PFSK-1 (cell line): ENCODE results near the gene IQGAP2.

Experiments
- POLR2AphosphoS5 ChIP-seq: IDR thresholded peaks from 2 replicates; pipeline ENCODE4 v1.6.1; 2012; ENCODE audit warnings: low read depth, mild to moderate bottlenecking, control low read depth, low read length, moderate library complexity
- REST ChIP-seq, 2 experiments: IDR thresholded peaks; 2 replicates each; pipeline versions ENCODE4 v1.6.1 to v1.8.0; 2011 to 2012; ENCODE audit warnings: low read depth in 2 of 2, low read length in 2 of 2, control low read depth in 1 of 2, inconsistent platforms in 1 of 2, mild to moderate bottlenecking in 1 of 2, moderate library complexity in 1 of 2; ENCODE audit not compliant: insufficient read depth in 1 of 2

- TF ChIP-seq REST (IDR thresholded peaks at IDR 0.05; ENCODE audit: insufficient read depth in 1 of 2, low read depth in 2 of 2, low read length in 2 of 2) (no peak), POLR2AphosphoS5 (no peak)
These were observed 285.1 kb downstream of the IQGAP2 start for GRCh38 chr5:76688212-76688611.
